Activated naive CD4-positive, alpha-beta T cell treated with anti-CD3 and anti-CD28 coated beads, Interleukin-2, amount 50 U/mL, for 72 hours (primary cell): ENCODE data around the gene KIR2DL3. TPM values are rescaled to one million over a fixed set of nuclear protein-coding genes. Genes with fewer than 3 reads are reported as not detected.
A peak's percentile ranks its signal among the peaks of the same experiment; 100 is the strongest.
"Not testable (repeated sequence)": the region's sequence is repeated elsewhere in the genome, so short reads cannot be mapped to it uniquely, and the experiment has no call there.

Experiments
- ATAC-seq, 2 donors: fragments of 150-1000 bp; cut with Tn5 transposase; 2 replicates each; pipeline ENCODE4 v1.10.0; 2021; ENCODE audit warnings: mild to moderate bottlenecking in 2 of 2, moderate library complexity in 2 of 2
- DNase-seq, 2 donors: peaks; one replicate each; pipeline ENCODE4 v3.0.0; 2021 to 2022; ENCODE audit warnings: low spot score in 2 of 2
- H3K27ac Mint-ChIP-seq, 2 donors: one replicate each; pipeline ENCODE4 v1.8.0; 2022; ENCODE audit warnings: mild to moderate bottlenecking in 2 of 2, mixed read lengths in 2 of 2
- H3K36me3 Mint-ChIP-seq, 2 donors: one replicate each; pipeline ENCODE4 v1.8.0; 2022; ENCODE audit warnings: mixed read lengths in 2 of 2
- H3K9me3 Mint-ChIP-seq, 2 donors: one replicate each; pipeline ENCODE4 v1.8.0; 2022; ENCODE audit warnings: mixed read lengths in 2 of 2
- total RNA-seq, 2 donors: library from RNA; stranded (reverse); gene quantifications; one replicate each; pipeline ENCODE4 v1.2.3, GENCODE V29; 2022

Gene KIR2DL3
- total RNA-seq, 2 donors from 2014 or later: 0.27 TPM; not detected in 1

DNA sequence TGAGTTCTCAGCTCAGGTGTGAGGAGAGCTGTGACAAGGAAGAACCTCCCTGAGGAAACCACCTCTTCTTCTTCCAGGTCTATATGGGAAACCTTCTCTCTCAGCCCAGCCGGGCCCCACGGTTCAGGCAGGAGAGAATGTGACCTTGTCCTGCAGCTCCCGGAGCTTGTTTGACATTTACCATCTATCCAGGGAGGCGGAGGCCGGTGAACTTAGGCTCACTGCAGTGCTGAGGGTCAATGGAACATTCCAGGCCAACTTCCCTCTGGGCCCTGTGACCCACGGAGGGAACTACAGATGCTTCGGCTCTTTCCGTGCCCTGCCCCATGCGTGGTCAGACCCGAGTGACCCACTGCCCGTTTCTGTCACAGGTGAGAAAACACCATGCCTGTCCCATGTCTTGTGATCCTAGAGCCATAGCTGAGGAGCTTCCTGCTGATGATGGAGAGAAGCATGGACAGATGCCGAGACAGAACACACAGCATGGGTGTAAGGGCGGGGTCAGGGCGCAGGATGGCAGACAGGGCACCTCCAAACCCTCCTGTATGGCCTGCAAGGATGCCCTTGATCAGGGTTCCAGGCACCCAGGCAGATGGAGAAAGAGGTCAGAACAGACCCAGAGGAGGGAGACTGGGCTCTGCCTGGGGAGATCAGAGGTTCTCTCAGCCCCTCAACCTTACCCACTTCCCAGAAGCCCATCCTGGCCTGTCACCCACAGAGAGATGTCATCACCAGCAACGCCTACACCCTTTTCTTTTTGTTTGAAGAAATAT, 8.7 kb upstream of the KIR2DL3 start:
- DNase-seq (no peak), ATAC-seq (no peak)
- Mint-ChIP-seq H3K36me3 (peaks cover 0 to 15% of the 10 kb centered on the region in 2 donors), H3K27ac (no peak overlapping the region), H3K9me3 (peaks cover 4 to 16% of the 10 kb centered on the region in 2 donors)

DNA sequence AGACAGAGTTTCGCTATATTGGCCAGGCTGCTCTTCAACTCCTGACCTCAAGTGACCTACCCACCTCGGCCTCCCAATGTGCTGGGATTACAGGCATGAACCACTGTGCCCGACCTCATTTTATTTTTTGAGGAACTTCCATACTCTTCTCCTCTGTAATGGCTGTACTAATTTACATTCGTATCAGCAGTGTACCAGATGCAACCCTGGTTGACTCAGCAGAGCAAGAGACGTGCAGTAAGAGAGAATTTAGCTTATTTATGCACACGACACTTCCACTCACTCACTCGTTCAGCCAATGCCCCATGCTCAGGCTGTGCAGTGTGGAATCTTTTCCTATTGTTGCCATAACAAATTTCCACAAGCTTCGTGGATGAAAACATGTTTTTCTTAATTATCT, 7.1 kb upstream of the KIR2DL3 start:
- peaks cover 4 to 16% of the 10 kb centered on the region in 2 donors for H3K9me3 Mint-ChIP-seq
- DNase-seq (no peak), ATAC-seq (no peak)

DNA sequence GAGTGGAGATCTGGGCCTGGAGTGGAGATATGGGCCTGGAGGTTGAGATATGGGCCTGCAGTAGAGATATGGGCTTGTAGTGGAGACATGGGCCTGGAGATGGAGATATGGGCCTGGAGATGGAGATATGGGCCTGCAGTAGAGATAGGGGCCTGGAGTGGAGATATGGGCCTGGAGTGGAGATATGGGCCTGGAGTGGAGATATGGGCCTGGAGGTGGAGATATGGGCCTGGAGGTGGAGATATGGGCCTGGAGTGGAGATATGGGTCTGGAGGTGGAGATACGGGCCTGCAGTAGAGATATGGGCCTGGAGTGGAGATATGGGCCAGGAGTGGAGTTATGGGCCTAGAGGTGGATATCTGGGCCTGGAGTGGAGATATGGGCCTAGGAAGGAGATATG, 402 bp downstream of the KIR2DL3 start:
- H3K27ac Mint-ChIP-seq: peak overlapping the region in 1 of 2 donors; percentile 53

More for the DNA sequence above, 7.1 kb upstream of the KIR2DL3 start:
- Mint-ChIP-seq H3K36me3 (peaks cover 0 to 12% of the 10 kb centered on the region in 2 donors), H3K27ac (no peak overlapping the region)

DNA sequence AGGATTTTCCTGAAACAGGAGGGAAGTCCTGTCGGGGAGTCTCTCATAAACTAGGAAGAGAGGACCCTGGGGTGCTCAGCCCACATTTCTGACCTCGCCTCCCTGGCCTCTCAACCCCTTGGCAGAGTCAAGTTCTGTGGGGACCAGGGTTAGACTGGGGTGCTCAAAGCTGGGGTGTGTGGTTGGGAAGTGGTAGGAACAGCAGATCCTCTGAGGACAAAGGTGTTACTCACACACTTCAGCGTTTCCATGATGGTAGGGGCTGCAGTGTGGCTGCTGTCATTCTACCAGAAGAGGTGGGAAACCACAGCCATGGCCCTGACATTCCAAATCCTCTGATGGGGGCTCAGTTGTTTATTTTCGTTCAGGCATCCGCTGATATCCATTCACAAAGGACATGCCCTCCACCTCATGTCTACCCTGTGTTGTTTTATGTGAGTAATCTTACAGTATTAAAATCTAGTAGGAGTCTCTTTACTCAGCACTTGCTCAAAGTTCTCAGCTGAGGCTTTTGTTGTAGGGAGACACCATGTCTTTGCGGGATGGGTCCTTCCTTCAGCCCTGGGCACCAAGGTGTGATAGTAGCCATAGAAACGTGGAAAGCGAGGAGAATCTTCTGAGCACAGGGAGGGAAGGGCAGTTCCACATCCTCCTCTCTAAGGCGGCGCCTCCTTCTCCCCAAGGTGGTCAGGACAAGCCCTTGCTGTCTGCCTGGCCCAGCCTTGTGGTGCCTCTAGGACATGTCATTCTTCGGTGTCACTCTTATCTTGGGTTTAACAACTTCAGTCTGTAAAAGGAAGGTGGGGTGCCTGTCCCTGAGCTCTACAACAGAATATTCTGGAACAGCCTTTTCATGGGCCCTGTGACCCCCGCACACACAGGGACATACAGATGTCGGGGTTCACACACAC, 1.5 kb downstream of the KIR2DL3 start:
- Mint-ChIP-seq H3K36me3 (no peaks in the 10 kb centered on the region), H3K27ac (no peak overlapping the region), H3K9me3 (no peaks in the 10 kb centered on the region)
- DNase-seq (no peak), ATAC-seq (peak in 1 of 2 donors; percentile 28)

More for the DNA sequence above, 402 bp downstream of the KIR2DL3 start:
- ATAC-seq: no peak
- no peak for DNase-seq
- Mint-ChIP-seq H3K9me3 (peaks cover 0 to 5% of the 10 kb centered on the region in 2 donors), H3K36me3 (peaks cover 0 to 7% of the 10 kb centered on the region in 2 donors)

GRCh38 chr19:54741950-54742349, 3.6 kb downstream of the KIR2DL3 start:
- not testable (repeated sequence) for ATAC-seq, H3K36me3 Mint-ChIP-seq, DNase-seq, H3K9me3 Mint-ChIP-seq, H3K27ac Mint-ChIP-seq

- ATAC-seq, H3K9me3 Mint-ChIP-seq, H3K36me3 Mint-ChIP-seq, DNase-seq, H3K27ac Mint-ChIP-seq: not testable (repeated sequence)
These were observed 5.8 kb downstream of the KIR2DL3 start for GRCh38 chr19:54744080-54744479.

DNA sequence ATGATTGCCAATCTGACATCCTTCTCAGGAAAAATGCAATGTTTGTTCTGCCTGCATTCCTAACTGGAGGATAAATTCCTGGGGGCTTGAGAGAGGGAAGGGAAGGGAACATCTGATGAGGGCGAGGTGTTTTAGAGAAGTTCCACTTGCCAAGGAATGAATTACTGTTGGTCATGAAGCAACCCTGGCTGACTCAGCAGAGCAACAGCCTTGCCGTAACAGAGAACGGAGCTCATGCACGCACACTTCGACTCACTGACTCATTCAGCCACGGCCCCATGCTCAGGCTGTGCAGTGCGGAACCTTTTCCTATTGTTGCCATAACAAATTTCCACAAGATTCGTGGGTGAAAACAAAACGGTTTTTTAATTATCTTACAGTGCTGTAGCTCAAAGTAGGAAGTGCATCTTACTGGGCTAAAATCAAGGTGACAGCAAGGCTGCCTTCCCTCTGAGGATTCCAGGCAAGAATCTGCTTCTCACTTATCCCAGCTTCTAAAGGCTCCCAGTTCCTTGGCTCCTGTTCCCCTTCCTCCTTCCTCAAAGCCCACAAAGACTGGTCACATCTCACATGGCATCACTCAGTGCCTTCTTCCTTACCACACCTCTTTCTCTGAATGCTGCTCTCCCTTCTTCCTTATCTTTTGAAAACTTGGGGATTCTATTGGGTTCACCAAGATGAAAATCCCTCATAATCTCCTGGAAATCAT, 9.5 kb downstream of the KIR2DL3 start:
- not testable (repeated sequence) for H3K27ac Mint-ChIP-seq, H3K9me3 Mint-ChIP-seq, DNase-seq, ATAC-seq, H3K36me3 Mint-ChIP-seq

- not testable (repeated sequence) for H3K9me3 Mint-ChIP-seq, ATAC-seq, DNase-seq, H3K27ac Mint-ChIP-seq, H3K36me3 Mint-ChIP-seq
These were observed 12.0 kb downstream of the KIR2DL3 start for GRCh38 chr19:54750276-54750675.

GRCh38 chr19:54756204-54757110, 18.1 kb downstream of the KIR2DL3 start:
- not testable (repeated sequence) for DNase-seq, H3K9me3 Mint-ChIP-seq, H3K27ac Mint-ChIP-seq, ATAC-seq, H3K36me3 Mint-ChIP-seq

DNA sequence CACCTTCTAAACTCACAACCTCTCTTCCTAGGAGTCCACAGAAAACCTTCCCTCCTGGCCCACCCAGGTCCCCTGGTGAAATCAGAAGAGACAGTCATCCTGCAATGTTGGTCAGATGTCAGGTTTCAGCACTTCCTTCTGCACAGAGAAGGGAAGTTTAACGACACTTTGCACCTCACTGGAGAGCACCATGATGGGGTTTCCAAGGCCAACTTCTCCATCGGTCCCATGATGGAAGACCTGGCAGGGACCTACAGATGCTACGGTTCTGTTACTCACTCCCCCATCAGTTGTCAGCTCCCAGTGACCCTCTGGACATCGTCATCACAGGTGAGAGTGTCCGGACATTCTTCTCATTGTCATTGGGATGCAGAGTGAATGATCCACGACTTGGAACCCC, 20.3 kb downstream of the KIR2DL3 start:
- H3K9me3 Mint-ChIP-seq, DNase-seq, H3K36me3 Mint-ChIP-seq, H3K27ac Mint-ChIP-seq, ATAC-seq: not testable (repeated sequence)

- ATAC-seq, H3K36me3 Mint-ChIP-seq, H3K27ac Mint-ChIP-seq, H3K9me3 Mint-ChIP-seq, DNase-seq: not testable (repeated sequence)
These were observed 25.9 kb downstream of the KIR2DL3 start for GRCh38 chr19:54764219-54764618.

DNA sequence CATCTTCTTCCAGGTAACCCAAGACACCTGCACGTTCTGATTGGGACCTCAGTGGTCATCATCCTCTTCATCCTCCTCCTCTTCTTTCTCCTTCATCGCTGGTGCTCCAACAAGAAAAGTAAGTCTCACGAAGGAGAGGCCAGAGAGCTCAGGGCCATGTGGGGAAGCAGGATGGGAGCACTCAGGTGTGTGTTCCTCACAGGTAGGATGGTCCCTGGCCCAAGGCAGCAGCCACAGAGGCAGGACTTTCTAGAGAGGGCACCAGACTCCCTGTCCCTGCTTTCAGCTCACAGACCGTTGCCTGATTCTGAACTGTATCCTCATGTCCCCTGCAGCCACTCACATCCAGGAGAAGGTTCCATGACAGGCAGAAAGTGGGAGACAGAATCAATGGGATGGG, 28.2 kb downstream of the KIR2DL3 start:
- ATAC-seq, H3K36me3 Mint-ChIP-seq, DNase-seq, H3K9me3 Mint-ChIP-seq, H3K27ac Mint-ChIP-seq: not testable (repeated sequence)

GRCh38 chr19:54769646-54770045, 31.3 kb downstream of the KIR2DL3 start, which contains the start of gene KIR2DL1:
TSS of gene KIR2DL1 (plus strand) at chr19:54769793. CDS start at chr19:54769851, 58 bp downstream.
- DNase-seq, H3K9me3 Mint-ChIP-seq, H3K27ac Mint-ChIP-seq, H3K36me3 Mint-ChIP-seq, ATAC-seq: not testable (repeated sequence)

- not testable (repeated sequence) for H3K27ac Mint-ChIP-seq, DNase-seq, ATAC-seq, H3K36me3 Mint-ChIP-seq, H3K9me3 Mint-ChIP-seq
These were observed 32.2 kb downstream of the KIR2DL3 start for GRCh38 chr19:54770511-54770910.

DNA sequence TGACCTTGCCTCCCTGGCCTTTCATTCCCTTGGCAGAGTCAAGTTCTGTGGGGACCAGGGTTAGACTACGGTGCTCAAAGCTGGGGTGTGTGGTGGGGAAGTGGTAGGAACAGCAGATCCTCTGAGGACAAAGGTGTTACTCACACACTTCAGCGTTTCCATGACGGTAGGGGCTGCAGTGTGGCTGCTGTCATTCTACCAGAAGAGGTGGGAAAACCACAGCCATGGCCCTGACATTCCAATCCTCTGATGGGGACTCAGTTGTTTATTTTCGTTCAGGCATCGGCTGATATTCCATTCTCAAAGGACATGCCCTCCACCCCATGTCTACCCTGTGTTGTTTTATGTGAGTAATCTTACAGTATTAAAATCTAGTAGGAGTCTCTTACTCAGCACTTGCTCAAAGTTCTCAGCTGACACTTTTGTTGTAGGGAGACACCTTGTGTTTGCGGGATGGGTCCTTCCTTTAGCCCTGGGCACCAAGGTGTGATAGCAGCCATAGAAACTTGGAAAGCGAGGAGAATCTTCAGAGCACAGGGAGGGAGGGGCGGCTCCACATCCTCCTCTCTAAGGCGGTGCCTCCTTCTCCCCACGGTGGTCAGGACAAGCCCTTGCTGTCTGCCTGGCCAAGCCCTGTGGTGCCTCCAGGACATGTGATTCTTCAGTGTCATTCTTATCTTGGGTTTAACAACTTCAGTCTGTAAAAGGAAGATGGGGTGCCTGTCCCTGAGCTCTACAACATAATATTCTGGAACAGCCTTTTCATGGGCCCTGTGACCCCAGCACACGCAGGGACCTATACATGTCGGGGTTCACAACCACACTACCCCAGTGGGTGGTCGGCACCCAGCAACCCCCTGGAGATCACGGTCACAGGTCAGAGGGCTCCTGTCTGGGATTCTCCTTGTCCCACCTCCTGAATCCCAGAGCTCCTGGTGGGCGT, 33.0 kb downstream of the KIR2DL3 start:
- not testable (repeated sequence) for H3K9me3 Mint-ChIP-seq, DNase-seq, ATAC-seq, H3K27ac Mint-ChIP-seq, H3K36me3 Mint-ChIP-seq
